ENCODE measurements around the gene HTR7. TPM values are rescaled to one million over a fixed set of nuclear protein-coding genes. Genes with fewer than 3 reads are reported as not detected.

Gene HTR7
- total and polyA plus RNA-seq, 2 experiments from 2014 or later: 0.65 to 1.2 TPM

- no peaks in the 10 kb centered on the region; the same call in 1 of the 2 replicates for H3K27me3 ChIP-seq (replicated peaks; ENCODE audit: insufficient read depth)
- H3K27ac ChIP-seq: no peak overlapping the region
- H3K4me1 ChIP-seq (ENCODE audit: insufficient read depth): no peaks in the 10 kb centered on the region
- H3K4me3 ChIP-seq: no peak overlapping the region
- in situ Hi-C loops (cut with MboI): no loop called here
- H3K79me2 ChIP-seq (ENCODE audit: insufficient read depth): no peaks in the 10 kb centered on the region
- H3K9ac ChIP-seq: no peak overlapping the region
- H3K4me2 ChIP-seq (ENCODE audit: unreplicated experiment): no peak overlapping the region
- no peak overlapping the region for H2AFZ ChIP-seq
- H3K9me2 ChIP-seq (ENCODE audit: insufficient read depth): no peaks in the 10 kb centered on the region
- TF ChIP-seq EZH2 (IDR thresholded peaks at IDR 0.05; ENCODE audit: insufficient read depth, poor library complexity, severe bottlenecking): no peak
- no peaks in the 10 kb centered on the region for H4K20me1 ChIP-seq (ENCODE audit: insufficient read depth)
- no peaks in the 10 kb centered on the region for H3K36me3 ChIP-seq (ENCODE audit: low read depth)
- no peaks in the 10 kb centered on the region for H3K9me3 ChIP-seq (ENCODE audit: low read depth)
- WGBS, 2 experiments (ENCODE audit: low coverage in 1 of 2, low lambda C conversion rate in 2 of 2, missing lambda C conversion rate in 2 of 2): 70 to 74% methylated on average over 4 of the region's 4 CpGs
- no peaks in the 10 kb centered on the region for H3F3A ChIP-seq (ENCODE audit: insufficient read depth)
- DNase-seq: no peak
These were observed 72.1 kb downstream of the HTR7 start for GRCh38 chr10:90785782-90786181.

- no peak overlapping the region for H3K27ac ChIP-seq
- H4K20me1 ChIP-seq (ENCODE audit: insufficient read depth): no peaks in the 10 kb centered on the region
- H3K9ac ChIP-seq: no peak overlapping the region
- H3K36me3 ChIP-seq (ENCODE audit: low read depth): no peaks in the 10 kb centered on the region
- no peak overlapping the region for H3K4me2 ChIP-seq (ENCODE audit: unreplicated experiment)
- no peaks in the 10 kb centered on the region for H3K9me3 ChIP-seq (ENCODE audit: low read depth)
- H3K4me1 ChIP-seq (ENCODE audit: insufficient read depth): no peaks in the 10 kb centered on the region
- no peak overlapping the region for H2AFZ ChIP-seq
- no peak overlapping the region for H3K4me3 ChIP-seq
- no peaks in the 10 kb centered on the region for H3K79me2 ChIP-seq (ENCODE audit: insufficient read depth)
- TF ChIP-seq EZH2 (IDR thresholded peaks at IDR 0.05; ENCODE audit: insufficient read depth, poor library complexity, severe bottlenecking): no peak
- no peak for TF ChIP-seq EZH2phosphoT487 (IDR thresholded peaks at IDR 0.05; ENCODE audit: insufficient read depth, low read depth)
- WGBS, 2 experiments (ENCODE audit: low coverage in 1 of 2, low lambda C conversion rate in 2 of 2, missing lambda C conversion rate in 2 of 2): 62 to 64% methylated on average over 4 of the region's 4 CpGs
- H3F3A ChIP-seq (ENCODE audit: insufficient read depth): no peaks in the 10 kb centered on the region
- no peak for DNase-seq
- in situ Hi-C loops (cut with MboI): no loop called here
- H3K9me2 ChIP-seq (ENCODE audit: insufficient read depth): no peaks in the 10 kb centered on the region
- H3K27me3 ChIP-seq (replicated peaks; ENCODE audit: insufficient read depth): no peaks in the 10 kb centered on the region; the same call in 1 of the 2 replicates
These were observed 73.1 kb downstream of the HTR7 start for GRCh38 chr10:90784771-90785170.

GRCh38 chr10:90780488-90780887, 77.4 kb downstream of the HTR7 start:
- DNase-seq: no peak
- no peaks in the 10 kb centered on the region for H3K79me2 ChIP-seq (ENCODE audit: insufficient read depth)
- no peaks in the 10 kb centered on the region for H3K9me2 ChIP-seq (ENCODE audit: insufficient read depth)
- 51 to 64% methylated on average over 4 of the region's 4 CpGs for WGBS, 2 experiments (ENCODE audit: low coverage in 1 of 2, low lambda C conversion rate in 2 of 2, missing lambda C conversion rate in 2 of 2)
- H3K27me3 ChIP-seq (replicated peaks; ENCODE audit: insufficient read depth): no peaks in the 10 kb centered on the region; the same call in 1 of the 2 replicates
- TF ChIP-seq EZH2phosphoT487 (IDR thresholded peaks at IDR 0.05; ENCODE audit: insufficient read depth, low read depth) (no peak), EZH2 (IDR thresholded peaks at IDR 0.05; ENCODE audit: insufficient read depth, poor library complexity, severe bottlenecking) (no peak)
- no peak overlapping the region for H3K4me2 ChIP-seq (ENCODE audit: unreplicated experiment)
- no peaks in the 10 kb centered on the region for H3F3A ChIP-seq (ENCODE audit: insufficient read depth)
- H3K4me3 ChIP-seq: no peak overlapping the region
- H3K9ac ChIP-seq: no peak overlapping the region
- H3K27ac ChIP-seq: no peak overlapping the region
- no peak overlapping the region for H2AFZ ChIP-seq
- no peaks in the 10 kb centered on the region for H4K20me1 ChIP-seq (ENCODE audit: insufficient read depth)
- in situ Hi-C loops (cut with MboI): no loop called here
- H3K9me3 ChIP-seq (ENCODE audit: low read depth): no peaks in the 10 kb centered on the region
- H3K4me1 ChIP-seq (ENCODE audit: insufficient read depth): peaks cover 2% of the 10 kb centered on the region; the same call in 1 of the 2 replicates
- H3K36me3 ChIP-seq (ENCODE audit: low read depth): no peaks in the 10 kb centered on the region

GRCh38 chr10:90779548-90779947, 78.3 kb downstream of the HTR7 start:
- Histone ChIP-seq H3K79me2 (ENCODE audit: insufficient read depth) (no peaks in the 10 kb centered on the region), H3K36me3 (ENCODE audit: low read depth) (no peaks in the 10 kb centered on the region), H3K4me2 (ENCODE audit: unreplicated experiment) (no peak overlapping the region), H4K20me1 (ENCODE audit: insufficient read depth) (no peaks in the 10 kb centered on the region), H3K9me2 (ENCODE audit: insufficient read depth) (no peaks in the 10 kb centered on the region), H3K27ac (no peak overlapping the region), H3K4me1 (ENCODE audit: insufficient read depth) (peaks cover 7% of the 10 kb centered on the region; the same call in 1 of the 2 replicates), H3F3A (ENCODE audit: insufficient read depth) (no peaks in the 10 kb centered on the region), H3K27me3 (replicated peaks; ENCODE audit: insufficient read depth) (no peaks in the 10 kb centered on the region), H3K9ac (no peak overlapping the region), H3K9me3 (ENCODE audit: low read depth) (no peaks in the 10 kb centered on the region), H3K4me3 (no peak overlapping the region), H2AFZ (no peak overlapping the region)
- DNase-seq: peak; percentile 14
- in situ Hi-C loops (cut with MboI): no loop called here
- WGBS, 2 experiments (ENCODE audit: low coverage in 1 of 2, low lambda C conversion rate in 2 of 2, missing lambda C conversion rate in 2 of 2): 68 to 69% methylated on average over 3 of the region's 3 CpGs
- no peak for TF ChIP-seq EZH2phosphoT487 (IDR thresholded peaks at IDR 0.05; ENCODE audit: insufficient read depth, low read depth)
- TF ChIP-seq EZH2 (IDR thresholded peaks at IDR 0.05; ENCODE audit: insufficient read depth, poor library complexity, severe bottlenecking): no peak

- H3K9ac ChIP-seq: no peak overlapping the region
- WGBS, 2 experiments (ENCODE audit: low coverage in 1 of 2, low lambda C conversion rate in 2 of 2, missing lambda C conversion rate in 2 of 2): 12 to 25% methylated on average over 1 of the region's 1 CpG
- peaks cover 7% of the 10 kb centered on the region; the same call in 1 of the 2 replicates for H3K4me1 ChIP-seq (ENCODE audit: insufficient read depth)
- no peak overlapping the region for H2AFZ ChIP-seq
- no peaks in the 10 kb centered on the region for H3K27me3 ChIP-seq (replicated peaks; ENCODE audit: insufficient read depth)
- no peaks in the 10 kb centered on the region for H3K9me2 ChIP-seq (ENCODE audit: insufficient read depth)
- TF ChIP-seq EZH2 (IDR thresholded peaks at IDR 0.05; ENCODE audit: insufficient read depth, poor library complexity, severe bottlenecking) (no peak), EZH2phosphoT487 (IDR thresholded peaks at IDR 0.05; ENCODE audit: insufficient read depth, low read depth) (no peak)
- H3F3A ChIP-seq (ENCODE audit: insufficient read depth): no peaks in the 10 kb centered on the region
- in situ Hi-C loops (cut with MboI): no loop called here
- DNase-seq: no peak
- H3K79me2 ChIP-seq (ENCODE audit: insufficient read depth): no peaks in the 10 kb centered on the region
- no peak overlapping the region for H3K4me3 ChIP-seq
- H3K9me3 ChIP-seq (ENCODE audit: low read depth): no peaks in the 10 kb centered on the region
- no peak overlapping the region for H3K27ac ChIP-seq
- no peaks in the 10 kb centered on the region for H4K20me1 ChIP-seq (ENCODE audit: insufficient read depth)
- no peak overlapping the region for H3K4me2 ChIP-seq (ENCODE audit: unreplicated experiment)
- H3K36me3 ChIP-seq (ENCODE audit: low read depth): no peaks in the 10 kb centered on the region
These were observed 80.2 kb downstream of the HTR7 start for GRCh38 chr10:90777621-90778020.
